Right lobe of liver (tissue), 6 donors: ENCODE data around the gene RASAL2. TPM values are rescaled to one million over a fixed set of nuclear protein-coding genes. Genes with fewer than 3 reads are reported as not detected.

Experiments used
- ATAC-seq, 4 donors: fragments of 200-7000 bp; cut with Tn5 transposase; one replicate each; pipeline ENCODE4 v1.9.1; 2020; ENCODE audit warnings: mild to moderate bottlenecking in 4 of 4, moderate library complexity in 4 of 4
- DNase-seq, 3 donors: peaks; one replicate each; pipeline ENCODE4 v3.0.0-alpha.2; 2020
- H3K27ac ChIP-seq, 3 donors: fragments of 200-600 bp; one replicate each; pipeline ENCODE4 v1.8.0; 2022
- H3K27me3 ChIP-seq, 2 donors: fragments of 200-600 bp; one replicate each; pipeline ENCODE4 v1.8.0; 2022
- H3K36me3 ChIP-seq, 4 donors: fragments of 200-600 bp; sonication (generic) in 1 of 4; one replicate each; pipeline versions ENCODE4 v1.5.1 to v1.8.0; 2017 to 2022; ENCODE audit warnings: control low read depth in 1 of 4
- H3K4me1 ChIP-seq, 4 donors: fragments of 200-600 bp; sonication (generic) in 1 of 4; one replicate each; pipeline versions ENCODE4 v1.5.1 to v1.8.0; 2017 to 2022; ENCODE audit warnings: control low read depth in 1 of 4
- H3K4me3 ChIP-seq, 3 donors: fragments of 200-600 bp; one replicate each; pipeline ENCODE4 v1.8.0; 2022
- H3K9me3 ChIP-seq, 4 donors: fragments of 200-600 bp; sonication (generic) in 1 of 4; one replicate each; pipeline versions ENCODE4 v1.5.1 to v1.8.0; 2017 to 2022; ENCODE audit warnings: control low read depth in 1 of 4
- POLR2A ChIP-seq: fragments of 450-650 bp; IDR thresholded peaks from one replicate; pipeline ENCODE4 v1.6.1; 2017; ENCODE audit warnings: antibody characterized with exemption, mild to moderate bottlenecking
- WGBS: methylation state at CpG from one replicate; pipeline ENCODE4 v1.1.6; 2018; ENCODE audit warnings: low coverage, low lambda C conversion rate; ENCODE audit not compliant: insufficient coverage; ENCODE audit errors: missing lambda C conversion rate; 5-methylcytosine and 5-hydroxymethylcytosine counted together
- intact Hi-C, 2 donors: fragments of 100-400 bp; cut with DNase I; formaldehyde crosslinking; loops; one replicate each; pipeline versions ENCODE4 v1.11.2 to v1.14.1; 2022
- total RNA-seq, 6 experiments: library from RNA; depleted of rRNA in 2 of 6; stranded (reverse); fragments of >200 nt in 2 of 6; fragmentation: NEBNext Ultra II Directional in 3 of 6; extraction: Animal tissue kit (Norgen Biotek cat#: 25700) in 3 of 6; gene quantifications; one replicate each; pipeline versions ENCODE4 v1.1.0 to v1.2.4, GENCODE V29; 2016 to 2023
- TF ChIP-seq, protein P1 (sequence below), 4 donors: fragments of 200-600 bp in 3 of 4; fragments of 450-650 bp in 1 of 4; IDR thresholded peaks; one replicate each; pipeline versions ENCODE4 v1.5.1 to v1.8.0; 2016 to 2022; ENCODE audit warnings: antibody characterized with exemption in 4 of 4, mild to moderate bottlenecking in 2 of 4
- donor health status: DM: no; HTN: yes; CAD: no.
- donor health status: DM: no; HTN: no; CAD: no.
- donor health status: DM: no; HTN: no; CAD: no.
- donor health status: DM: no; HTN: yes; CAD: no.
- donor health status: DM: no; HTN: yes; CAD: no.

The RASAL2 gene
- total RNA-seq, 6 experiments from 2014 or later: 3.6 to 6.0 (median 5.2) TPM

DNA sequence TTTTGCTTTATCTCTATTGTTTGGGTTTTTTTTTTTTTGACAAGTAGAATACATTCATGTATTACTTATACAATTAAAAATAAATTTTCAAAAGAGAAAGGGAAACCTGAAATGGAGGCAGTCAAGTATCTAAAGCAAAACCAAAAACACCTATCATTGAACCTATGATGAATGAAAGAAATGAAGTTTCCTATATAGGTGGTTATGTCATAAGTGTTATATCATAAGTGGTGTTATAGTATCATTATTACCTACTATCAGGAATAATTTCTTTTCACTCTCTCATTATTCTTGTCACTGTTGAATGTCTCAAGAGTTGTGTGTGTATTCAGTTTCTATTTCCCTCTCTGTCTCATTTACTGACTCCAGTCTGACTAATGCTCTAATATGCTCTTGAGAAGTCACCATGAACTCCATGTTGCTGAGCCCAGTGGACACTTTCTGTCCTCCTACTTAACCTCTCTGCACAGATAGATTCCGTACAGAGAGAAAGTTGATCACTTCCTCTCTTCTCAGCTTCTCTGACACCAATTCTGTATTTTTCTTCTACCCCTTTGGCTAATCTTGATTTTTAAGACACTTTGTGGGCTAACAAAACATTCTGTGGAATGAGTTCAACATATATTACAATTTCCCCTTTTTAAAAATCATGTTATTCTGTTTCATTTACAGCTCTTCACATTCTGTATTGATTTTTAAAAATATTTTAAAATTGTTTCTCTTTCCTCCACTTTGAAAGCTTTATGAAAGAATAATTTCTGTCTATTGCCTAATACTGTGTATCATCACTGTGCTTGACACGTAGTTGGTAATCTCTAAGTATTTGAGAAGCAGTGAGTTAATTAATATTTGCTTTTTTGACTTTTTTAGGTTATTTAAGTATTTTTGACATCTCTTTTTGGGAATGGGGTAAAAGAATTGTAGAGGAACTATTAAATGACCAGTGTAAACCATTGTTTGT is 50.1 kb downstream of the RASAL2 start:
- TF ChIP-seq, protein P1, sequence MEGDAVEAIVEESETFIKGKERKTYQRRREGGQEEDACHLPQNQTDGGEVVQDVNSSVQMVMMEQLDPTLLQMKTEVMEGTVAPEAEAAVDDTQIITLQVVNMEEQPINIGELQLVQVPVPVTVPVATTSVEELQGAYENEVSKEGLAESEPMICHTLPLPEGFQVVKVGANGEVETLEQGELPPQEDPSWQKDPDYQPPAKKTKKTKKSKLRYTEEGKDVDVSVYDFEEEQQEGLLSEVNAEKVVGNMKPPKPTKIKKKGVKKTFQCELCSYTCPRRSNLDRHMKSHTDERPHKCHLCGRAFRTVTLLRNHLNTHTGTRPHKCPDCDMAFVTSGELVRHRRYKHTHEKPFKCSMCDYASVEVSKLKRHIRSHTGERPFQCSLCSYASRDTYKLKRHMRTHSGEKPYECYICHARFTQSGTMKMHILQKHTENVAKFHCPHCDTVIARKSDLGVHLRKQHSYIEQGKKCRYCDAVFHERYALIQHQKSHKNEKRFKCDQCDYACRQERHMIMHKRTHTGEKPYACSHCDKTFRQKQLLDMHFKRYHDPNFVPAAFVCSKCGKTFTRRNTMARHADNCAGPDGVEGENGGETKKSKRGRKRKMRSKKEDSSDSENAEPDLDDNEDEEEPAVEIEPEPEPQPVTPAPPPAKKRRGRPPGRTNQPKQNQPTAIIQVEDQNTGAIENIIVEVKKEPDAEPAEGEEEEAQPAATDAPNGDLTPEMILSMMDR (IDR thresholded peaks at IDR 0.05): no peak
- no peak for TF ChIP-seq POLR2A
- WGBS: 63% methylated on average over 2 of the region's 2 CpGs
- H3K36me3 ChIP-seq: no peaks in the 10 kb centered on the region
- no peaks in the 10 kb centered on the region for H3K9me3 ChIP-seq
- H3K27me3 ChIP-seq: no peaks in the 10 kb centered on the region
- intact Hi-C loops: no loop called here
- peaks cover 0 to 11% (median 0%) of the 10 kb centered on the region in 4 donors for H3K4me1 ChIP-seq
- no peak overlapping the region for H3K4me3 ChIP-seq
- peak in 1 of 4 donors; percentile 16 for ATAC-seq
- no peak overlapping the region for H3K27ac ChIP-seq
- no peak for DNase-seq

DNA sequence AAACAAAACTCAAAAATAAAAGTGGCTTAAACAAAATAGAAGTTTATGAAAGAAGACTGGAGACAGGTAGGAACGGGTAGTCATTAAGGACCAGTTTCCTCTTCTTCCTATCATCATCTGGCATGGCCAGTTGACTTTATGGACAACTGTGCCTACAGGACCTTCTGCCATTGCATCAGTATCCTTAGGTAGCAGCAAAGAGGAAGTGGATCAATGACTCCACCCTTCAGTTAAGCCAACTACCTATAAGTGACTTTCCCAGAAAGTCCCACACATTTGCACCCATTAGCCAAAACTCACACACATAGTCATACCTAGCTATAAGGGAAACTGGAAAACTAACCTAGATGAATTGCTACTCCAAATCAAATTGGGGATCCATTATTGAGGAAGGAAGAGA is 51.7 kb downstream of the RASAL2 start:
- ATAC-seq (no peak), DNase-seq (no peak)
- no peaks in the 10 kb centered on the region for H3K9me3 ChIP-seq
- no peak overlapping the region for H3K4me3 ChIP-seq
- no peak for TF ChIP-seq POLR2A
- TF ChIP-seq, protein P1 (IDR thresholded peaks at IDR 0.05): no peak
- peaks cover 0 to 11% (median 0%) of the 10 kb centered on the region in 4 donors for H3K4me1 ChIP-seq
- H3K27me3 ChIP-seq: no peaks in the 10 kb centered on the region
- WGBS: 94% methylated on average over 1 of the region's 1 CpG
- H3K27ac ChIP-seq: no peak overlapping the region
- H3K36me3 ChIP-seq: no peaks in the 10 kb centered on the region
- intact Hi-C loops: no loop called here

DNA sequence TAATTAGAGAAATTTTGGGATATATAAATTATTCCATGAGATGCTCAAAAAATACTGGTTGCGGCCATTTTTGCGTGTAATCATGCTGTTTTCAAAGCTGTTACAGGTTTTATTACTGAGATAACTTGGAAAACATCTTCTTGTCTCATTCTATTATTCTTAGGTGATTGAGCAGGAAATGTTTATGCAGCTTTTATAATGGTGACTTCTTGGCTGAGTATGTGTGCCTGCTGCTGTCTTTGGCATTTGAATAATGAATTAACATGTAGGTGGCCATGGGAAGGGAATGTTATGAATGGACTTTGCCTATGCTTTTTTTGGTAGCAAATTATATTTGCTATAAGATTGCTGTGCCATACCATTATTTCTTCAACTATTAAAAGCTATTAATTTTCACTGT is 52.5 kb downstream of the RASAL2 start:
- Histone ChIP-seq H3K4me3 (no peak overlapping the region), H3K36me3 (no peaks in the 10 kb centered on the region), H3K9me3 (no peaks in the 10 kb centered on the region), H3K27ac (no peak overlapping the region), H3K27me3 (no peaks in the 10 kb centered on the region), H3K4me1 (peaks cover 0 to 11% (median 0%) of the 10 kb centered on the region in 4 donors)
- intact Hi-C loops: no loop called here
- DNase-seq (no peak), ATAC-seq (no peak)
- no peak for TF ChIP-seq POLR2A
- TF ChIP-seq, protein P1 (IDR thresholded peaks at IDR 0.05): no peak
- 92% methylated on average over 2 of the region's 2 CpGs for WGBS

DNA sequence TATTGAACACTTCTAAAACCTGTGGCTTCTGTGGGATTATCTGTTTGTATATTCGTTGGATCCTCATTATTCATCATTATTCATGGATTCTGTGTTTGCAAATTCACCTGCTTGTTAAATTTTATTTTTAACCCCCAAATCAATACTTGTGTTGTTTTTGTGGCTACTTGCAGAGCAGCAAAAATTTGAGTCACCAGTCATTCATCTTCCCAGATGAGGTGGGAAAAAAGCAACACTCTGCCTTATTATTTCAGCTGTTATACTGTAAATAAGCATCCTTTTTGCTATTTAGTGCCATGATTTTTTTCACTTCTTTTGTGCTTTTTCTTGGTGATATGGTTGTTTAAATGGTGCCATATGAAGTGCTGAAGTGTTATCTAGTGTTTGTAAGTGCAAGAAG is 56.7 kb downstream of the RASAL2 start:
- no peak for TF ChIP-seq POLR2A
- TF ChIP-seq, protein P1 (IDR thresholded peaks at IDR 0.05): no peak

More for the DNA sequence above, 56.7 kb downstream of the RASAL2 start:
- no peak for DNase-seq
- no peaks in the 10 kb centered on the region for H3K36me3 ChIP-seq
- intact Hi-C loops: no loop called here
- 0% methylated on average over 1 of the region's 1 CpG for WGBS
- no peak overlapping the region for H3K4me3 ChIP-seq
- H3K27me3 ChIP-seq: no peaks in the 10 kb centered on the region
- H3K9me3 ChIP-seq: no peaks in the 10 kb centered on the region
- ATAC-seq: no peak
- no peak overlapping the region for H3K27ac ChIP-seq
- H3K4me1 ChIP-seq: no peaks in the 10 kb centered on the region
